C4-2B (cell line): ENCODE data around the gene TXK.

Source experiments
- CTCF ChIP-seq: fragments of 450-650 bp; conservative IDR thresholded peaks from 2 replicates; pipeline ENCODE4 v1.5.1; 2017; ENCODE audit warnings: mild to moderate bottlenecking
- ZFX ChIP-seq: fragments of 450-650 bp; IDR thresholded peaks from 2 replicates; pipeline ENCODE4 v1.6.1; 2017

- TF ChIP-seq CTCF, result no peak
- TF ChIP-seq ZFX, result no peak
These were observed 23.2 kb upstream of the TXK start for GRCh38 chr4:48157271-48157670.
